UCSD-AML1 (cell line): ENCODE data around the gene SVEP1.

Source experiments
- DNase-seq: peaks from one replicate; lab custom pipeline; 2025; ENCODE audit not compliant: unreplicated experiment; lab: John Stamatoyannopoulos, UW

The SVEP1 gene

GRCh38 chr9:110328763-110329162 is 250.8 kb downstream of the SVEP1 start:
- DNase-seq = no peak

DNA sequence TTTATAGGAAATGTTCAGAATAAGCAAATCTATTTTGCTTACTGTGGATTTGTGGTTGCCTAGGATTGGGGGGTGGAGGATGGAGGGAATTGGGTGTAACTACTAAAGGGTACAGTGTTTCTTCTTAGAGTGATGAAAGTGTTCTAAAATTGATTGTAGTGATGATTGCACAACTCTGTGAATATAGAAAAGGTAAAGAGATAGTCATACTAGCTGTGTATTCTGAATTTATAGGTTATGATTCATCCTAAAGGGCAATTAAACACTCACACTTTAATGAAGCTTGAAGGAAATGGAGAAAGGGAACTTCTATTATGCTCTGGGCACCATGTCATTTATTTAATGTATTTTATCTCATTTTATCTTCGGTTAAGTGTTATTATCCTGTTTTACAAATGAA is 251.8 kb downstream of the SVEP1 start:
- no peak for DNase-seq

GRCh38 chr9:110323818-110324217 is 255.7 kb downstream of the SVEP1 start:
- no peak for DNase-seq

GRCh38 chr9:110320651-110321445 is 258.7 kb downstream of the SVEP1 start:
- no peak for DNase-seq

DNA sequence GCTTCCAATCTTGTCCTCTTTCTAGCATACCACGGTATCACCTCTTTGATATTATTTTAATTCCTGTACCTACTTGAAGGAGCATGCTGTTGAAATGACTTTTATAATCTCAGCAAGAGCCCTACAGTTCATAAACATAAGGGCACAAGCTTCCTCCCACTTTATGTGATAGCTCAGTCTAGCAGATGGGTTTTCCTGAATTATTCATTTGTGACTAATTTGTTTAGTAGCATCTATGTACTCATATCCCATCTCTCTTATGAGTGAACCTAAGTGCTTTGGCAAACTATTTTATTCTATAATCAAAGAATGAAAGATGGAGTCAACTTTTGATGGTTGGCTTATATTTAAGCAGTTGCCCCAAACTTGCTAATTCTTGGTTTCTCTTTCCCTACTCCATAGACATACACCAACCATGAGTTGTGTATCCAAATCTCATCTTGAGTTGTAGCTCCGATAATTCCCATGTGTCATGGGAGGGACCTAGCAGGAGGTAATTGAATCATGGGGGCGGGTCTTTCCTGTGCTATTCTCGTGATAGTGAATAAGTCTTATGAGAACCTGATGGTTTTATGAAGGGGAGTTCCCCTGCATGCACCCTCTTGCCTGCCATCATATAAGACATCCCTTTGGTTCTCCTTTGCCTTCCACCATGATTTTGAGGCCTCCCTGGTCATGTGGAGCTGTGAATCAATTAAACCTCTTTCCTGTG is 259.6 kb downstream of the SVEP1 start:
- DNase-seq = no peak

DNA sequence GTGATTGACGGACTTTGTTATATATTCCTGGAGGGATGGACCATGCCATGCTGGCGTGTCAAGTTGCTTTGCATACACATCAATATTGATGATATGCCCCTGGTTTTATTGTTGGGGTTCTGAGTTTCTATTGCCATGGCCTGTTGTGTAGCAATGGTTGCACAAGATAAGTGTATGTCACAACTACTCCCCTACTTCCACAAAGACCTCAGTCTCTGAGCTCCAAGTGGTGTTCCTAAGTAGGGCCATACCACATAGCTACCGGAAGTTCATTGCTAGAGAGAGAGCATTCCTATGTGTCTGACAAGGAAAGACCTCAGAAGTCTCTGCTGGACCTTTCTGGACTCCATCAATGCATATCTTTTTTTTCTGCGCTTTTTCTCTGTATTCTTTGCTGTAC is 261.6 kb downstream of the SVEP1 start:
- no peak for DNase-seq

- no peak for DNase-seq
Measured at GRCh38 chr9:110316261-110317075, 263.1 kb downstream of the SVEP1 start.
